ENCODE data around the gene SORCS1.

DNA sequence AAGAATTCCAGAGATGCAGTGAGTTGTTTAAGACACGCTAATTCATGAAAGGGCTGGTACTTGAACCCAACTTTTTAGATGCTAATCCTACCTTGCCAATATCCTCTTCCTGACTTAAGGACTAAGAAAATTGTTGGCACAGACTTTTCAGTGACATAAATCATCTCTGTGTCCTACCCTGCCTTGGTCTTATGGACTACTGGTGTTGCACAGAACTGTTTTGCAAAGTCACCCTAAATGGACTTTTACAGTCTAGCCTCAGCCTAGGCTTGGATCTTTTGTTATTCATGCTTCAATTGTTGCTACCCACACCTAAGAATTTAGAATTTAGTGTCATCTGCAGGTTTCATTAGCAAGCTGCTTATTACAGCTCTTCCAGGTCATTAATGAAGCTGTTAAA, 112.7 kb downstream of the SORCS1 start:
- TF ChIP-seq, protein P1, sequence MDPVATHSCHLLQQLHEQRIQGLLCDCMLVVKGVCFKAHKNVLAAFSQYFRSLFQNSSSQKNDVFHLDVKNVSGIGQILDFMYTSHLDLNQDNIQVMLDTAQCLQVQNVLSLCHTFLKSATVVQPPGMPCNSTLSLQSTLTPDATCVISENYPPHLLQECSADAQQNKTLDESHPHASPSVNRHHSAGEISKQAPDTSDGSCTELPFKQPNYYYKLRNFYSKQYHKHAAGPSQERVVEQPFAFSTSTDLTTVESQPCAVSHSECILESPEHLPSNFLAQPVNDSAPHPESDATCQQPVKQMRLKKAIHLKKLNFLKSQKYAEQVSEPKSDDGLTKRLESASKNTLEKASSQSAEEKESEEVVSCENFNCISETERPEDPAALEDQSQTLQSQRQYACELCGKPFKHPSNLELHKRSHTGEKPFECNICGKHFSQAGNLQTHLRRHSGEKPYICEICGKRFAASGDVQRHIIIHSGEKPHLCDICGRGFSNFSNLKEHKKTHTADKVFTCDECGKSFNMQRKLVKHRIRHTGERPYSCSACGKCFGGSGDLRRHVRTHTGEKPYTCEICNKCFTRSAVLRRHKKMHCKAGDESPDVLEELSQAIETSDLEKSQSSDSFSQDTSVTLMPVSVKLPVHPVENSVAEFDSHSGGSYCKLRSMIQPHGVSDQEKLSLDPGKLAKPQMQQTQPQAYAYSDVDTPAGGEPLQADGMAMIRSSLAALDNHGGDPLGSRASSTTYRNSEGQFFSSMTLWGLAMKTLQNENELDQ (tag by site-specific recombination; IDR thresholded peaks at IDR 0.05; ENCODE audit: low read depth), result no peak
- TF ChIP-seq, protein P2, sequence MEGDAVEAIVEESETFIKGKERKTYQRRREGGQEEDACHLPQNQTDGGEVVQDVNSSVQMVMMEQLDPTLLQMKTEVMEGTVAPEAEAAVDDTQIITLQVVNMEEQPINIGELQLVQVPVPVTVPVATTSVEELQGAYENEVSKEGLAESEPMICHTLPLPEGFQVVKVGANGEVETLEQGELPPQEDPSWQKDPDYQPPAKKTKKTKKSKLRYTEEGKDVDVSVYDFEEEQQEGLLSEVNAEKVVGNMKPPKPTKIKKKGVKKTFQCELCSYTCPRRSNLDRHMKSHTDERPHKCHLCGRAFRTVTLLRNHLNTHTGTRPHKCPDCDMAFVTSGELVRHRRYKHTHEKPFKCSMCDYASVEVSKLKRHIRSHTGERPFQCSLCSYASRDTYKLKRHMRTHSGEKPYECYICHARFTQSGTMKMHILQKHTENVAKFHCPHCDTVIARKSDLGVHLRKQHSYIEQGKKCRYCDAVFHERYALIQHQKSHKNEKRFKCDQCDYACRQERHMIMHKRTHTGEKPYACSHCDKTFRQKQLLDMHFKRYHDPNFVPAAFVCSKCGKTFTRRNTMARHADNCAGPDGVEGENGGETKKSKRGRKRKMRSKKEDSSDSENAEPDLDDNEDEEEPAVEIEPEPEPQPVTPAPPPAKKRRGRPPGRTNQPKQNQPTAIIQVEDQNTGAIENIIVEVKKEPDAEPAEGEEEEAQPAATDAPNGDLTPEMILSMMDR (tag by site-specific recombination; IDR thresholded peaks at IDR 0.05), result no peak
- TF ChIP-seq REPIN1 (tag by site-specific recombination; IDR thresholded peaks at IDR 0.05; ENCODE audit: low read depth) (no peak), KLF8 (tag by site-specific recombination; IDR thresholded peaks at IDR 0.05) (no peak), ZBTB8A (tag by site-specific recombination; IDR thresholded peaks at IDR 0.05) (no peak), GFI1B (tag by site-specific recombination; IDR thresholded peaks at IDR 0.05) (no peak), ZNF394 (tag by site-specific recombination; IDR thresholded peaks at IDR 0.05; ENCODE audit: borderline replicate concordance) (no peak), ZNF549 (tag by site-specific recombination; IDR thresholded peaks at IDR 0.05) (no peak)
- TF ChIP-seq, protein P3, sequence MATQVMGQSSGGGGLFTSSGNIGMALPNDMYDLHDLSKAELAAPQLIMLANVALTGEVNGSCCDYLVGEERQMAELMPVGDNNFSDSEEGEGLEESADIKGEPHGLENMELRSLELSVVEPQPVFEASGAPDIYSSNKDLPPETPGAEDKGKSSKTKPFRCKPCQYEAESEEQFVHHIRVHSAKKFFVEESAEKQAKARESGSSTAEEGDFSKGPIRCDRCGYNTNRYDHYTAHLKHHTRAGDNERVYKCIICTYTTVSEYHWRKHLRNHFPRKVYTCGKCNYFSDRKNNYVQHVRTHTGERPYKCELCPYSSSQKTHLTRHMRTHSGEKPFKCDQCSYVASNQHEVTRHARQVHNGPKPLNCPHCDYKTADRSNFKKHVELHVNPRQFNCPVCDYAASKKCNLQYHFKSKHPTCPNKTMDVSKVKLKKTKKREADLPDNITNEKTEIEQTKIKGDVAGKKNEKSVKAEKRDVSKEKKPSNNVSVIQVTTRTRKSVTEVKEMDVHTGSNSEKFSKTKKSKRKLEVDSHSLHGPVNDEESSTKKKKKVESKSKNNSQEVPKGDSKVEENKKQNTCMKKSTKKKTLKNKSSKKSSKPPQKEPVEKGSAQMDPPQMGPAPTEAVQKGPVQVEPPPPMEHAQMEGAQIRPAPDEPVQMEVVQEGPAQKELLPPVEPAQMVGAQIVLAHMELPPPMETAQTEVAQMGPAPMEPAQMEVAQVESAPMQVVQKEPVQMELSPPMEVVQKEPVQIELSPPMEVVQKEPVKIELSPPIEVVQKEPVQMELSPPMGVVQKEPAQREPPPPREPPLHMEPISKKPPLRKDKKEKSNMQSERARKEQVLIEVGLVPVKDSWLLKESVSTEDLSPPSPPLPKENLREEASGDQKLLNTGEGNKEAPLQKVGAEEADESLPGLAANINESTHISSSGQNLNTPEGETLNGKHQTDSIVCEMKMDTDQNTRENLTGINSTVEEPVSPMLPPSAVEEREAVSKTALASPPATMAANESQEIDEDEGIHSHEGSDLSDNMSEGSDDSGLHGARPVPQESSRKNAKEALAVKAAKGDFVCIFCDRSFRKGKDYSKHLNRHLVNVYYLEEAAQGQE (tag by site-specific recombination; IDR thresholded peaks at IDR 0.05), result no peak

Data from HEK293 (cell line).